ENCODE results near the gene XPO6.
A peak's percentile ranks its signal among the peaks of the same experiment; 100 is the strongest.

Gene XPO6

DNA sequence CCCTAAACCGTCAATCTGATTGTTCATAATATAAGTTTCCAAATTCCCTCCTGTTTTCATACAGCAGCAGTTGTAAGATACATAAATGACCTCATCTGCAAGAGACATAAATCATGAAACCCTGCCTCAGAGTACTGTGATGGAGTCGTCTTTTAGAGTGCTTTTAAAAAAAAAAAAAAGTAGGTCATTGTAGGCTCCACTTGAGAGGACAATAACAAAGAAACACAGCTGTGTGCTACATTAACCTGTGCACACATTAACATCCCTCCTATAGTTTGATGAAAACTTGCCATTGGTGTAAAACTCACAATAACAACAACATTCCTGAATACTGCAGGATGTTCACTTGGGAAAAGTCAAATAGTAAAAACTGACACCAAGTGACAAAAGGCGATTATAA is 56.5 kb downstream of the XPO6 start (continued):
- TF ChIP-seq KLF7 (tag by site-specific recombination; IDR thresholded peaks at IDR 0.05; ENCODE audit: borderline replicate concordance) (no peak), ZNF112 (tag by site-specific recombination; IDR thresholded peaks at IDR 0.05) (no peak), ZBTB7A (tag by site-specific recombination; IDR thresholded peaks at IDR 0.05; ENCODE audit: low read depth) (no peak), ZNF843 (tag by site-specific recombination; IDR thresholded peaks at IDR 0.05) (peak; percentile 22; the same call in 1 of the 2 replicates), ZNF132 (tag by site-specific recombination; IDR thresholded peaks at IDR 0.05; ENCODE audit: borderline replicate concordance) (no peak), ZNF514 (tag by site-specific recombination; IDR thresholded peaks at IDR 0.05) (no peak), ZNF624 (tag by site-specific recombination; IDR thresholded peaks at IDR 0.05) (no peak), FEZF1 (tag by site-specific recombination; IDR thresholded peaks at IDR 0.05) (peak; percentile 51; the same call in 1 of the 2 replicates), KLF1 (tag by site-specific recombination; IDR thresholded peaks at IDR 0.05) (no peak), ZNF701 (tag by site-specific recombination; IDR thresholded peaks at IDR 0.05) (no peak), ZNF366 (tag by site-specific recombination; conservative IDR thresholded peaks at IDR 0.05) (0 out of 2 replicates have a peak, but pooled peaks have one; percentile 17), ZNF707 (tag by site-specific recombination; IDR thresholded peaks at IDR 0.05) (no peak), ZNF426 (tag by site-specific recombination; IDR thresholded peaks at IDR 0.05) (no peak), ZBTB17 (tag by site-specific recombination; IDR thresholded peaks at IDR 0.05) (0 out of 2 replicates have a peak, but pooled peaks have one; percentile 22), ZNF585B (tag by site-specific recombination; IDR thresholded peaks at IDR 0.05) (no peak), ZNF354C (tag by site-specific recombination; IDR thresholded peaks at IDR 0.05; ENCODE audit: borderline replicate concordance, low read depth) (no peak), GFI1B (tag by site-specific recombination; IDR thresholded peaks at IDR 0.05) (no peak), ZBTB20 (tag by site-specific recombination; IDR thresholded peaks at IDR 0.05) (no peak), ZNF175 (tag by site-specific recombination; IDR thresholded peaks at IDR 0.05) (no peak), OSR2 (tag by site-specific recombination; IDR thresholded peaks at IDR 0.05) (0 out of 2 replicates have a peak, but pooled peaks have one; percentile 29), ZEB2 (tag by site-specific recombination; IDR thresholded peaks at IDR 0.05) (0 out of 2 replicates have a peak, but pooled peaks have one; percentile 54), ZNF777 (tag by site-specific recombination; IDR thresholded peaks at IDR 0.05; ENCODE audit: borderline replicate concordance) (no peak)
- TF ChIP-seq, protein P1, sequence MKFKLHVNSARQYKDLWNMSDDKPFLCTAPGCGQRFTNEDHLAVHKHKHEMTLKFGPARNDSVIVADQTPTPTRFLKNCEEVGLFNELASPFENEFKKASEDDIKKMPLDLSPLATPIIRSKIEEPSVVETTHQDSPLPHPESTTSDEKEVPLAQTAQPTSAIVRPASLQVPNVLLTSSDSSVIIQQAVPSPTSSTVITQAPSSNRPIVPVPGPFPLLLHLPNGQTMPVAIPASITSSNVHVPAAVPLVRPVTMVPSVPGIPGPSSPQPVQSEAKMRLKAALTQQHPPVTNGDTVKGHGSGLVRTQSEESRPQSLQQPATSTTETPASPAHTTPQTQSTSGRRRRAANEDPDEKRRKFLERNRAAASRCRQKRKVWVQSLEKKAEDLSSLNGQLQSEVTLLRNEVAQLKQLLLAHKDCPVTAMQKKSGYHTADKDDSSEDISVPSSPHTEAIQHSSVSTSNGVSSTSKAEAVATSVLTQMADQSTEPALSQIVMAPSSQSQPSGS (tag by site-specific recombination; IDR thresholded peaks at IDR 0.05; ENCODE audit: low read depth): peak; percentile 81
- TF ChIP-seq, protein P2, sequence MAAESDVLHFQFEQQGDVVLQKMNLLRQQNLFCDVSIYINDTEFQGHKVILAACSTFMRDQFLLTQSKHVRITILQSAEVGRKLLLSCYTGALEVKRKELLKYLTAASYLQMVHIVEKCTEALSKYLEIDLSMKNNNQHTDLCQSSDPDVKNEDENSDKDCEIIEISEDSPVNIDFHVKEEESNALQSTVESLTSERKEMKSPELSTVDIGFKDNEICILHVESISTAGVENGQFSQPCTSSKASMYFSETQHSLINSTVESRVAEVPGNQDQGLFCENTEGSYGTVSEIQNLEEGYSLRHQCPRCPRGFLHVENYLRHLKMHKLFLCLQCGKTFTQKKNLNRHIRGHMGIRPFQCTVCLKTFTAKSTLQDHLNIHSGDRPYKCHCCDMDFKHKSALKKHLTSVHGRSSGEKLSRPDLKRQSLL (tag by site-specific recombination; IDR thresholded peaks at IDR 0.05): 0 out of 2 replicates have a peak, but pooled peaks have one; percentile 14
- TF ChIP-seq, protein P3, sequence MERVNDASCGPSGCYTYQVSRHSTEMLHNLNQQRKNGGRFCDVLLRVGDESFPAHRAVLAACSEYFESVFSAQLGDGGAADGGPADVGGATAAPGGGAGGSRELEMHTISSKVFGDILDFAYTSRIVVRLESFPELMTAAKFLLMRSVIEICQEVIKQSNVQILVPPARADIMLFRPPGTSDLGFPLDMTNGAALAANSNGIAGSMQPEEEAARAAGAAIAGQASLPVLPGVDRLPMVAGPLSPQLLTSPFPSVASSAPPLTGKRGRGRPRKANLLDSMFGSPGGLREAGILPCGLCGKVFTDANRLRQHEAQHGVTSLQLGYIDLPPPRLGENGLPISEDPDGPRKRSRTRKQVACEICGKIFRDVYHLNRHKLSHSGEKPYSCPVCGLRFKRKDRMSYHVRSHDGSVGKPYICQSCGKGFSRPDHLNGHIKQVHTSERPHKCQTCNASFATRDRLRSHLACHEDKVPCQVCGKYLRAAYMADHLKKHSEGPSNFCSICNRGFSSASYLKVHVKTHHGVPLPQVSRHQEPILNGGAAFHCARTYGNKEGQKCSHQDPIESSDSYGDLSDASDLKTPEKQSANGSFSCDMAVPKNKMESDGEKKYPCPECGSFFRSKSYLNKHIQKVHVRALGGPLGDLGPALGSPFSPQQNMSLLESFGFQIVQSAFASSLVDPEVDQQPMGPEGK (tag by site-specific recombination; IDR thresholded peaks at IDR 0.05): no peak
- TF ChIP-seq, protein P4, sequence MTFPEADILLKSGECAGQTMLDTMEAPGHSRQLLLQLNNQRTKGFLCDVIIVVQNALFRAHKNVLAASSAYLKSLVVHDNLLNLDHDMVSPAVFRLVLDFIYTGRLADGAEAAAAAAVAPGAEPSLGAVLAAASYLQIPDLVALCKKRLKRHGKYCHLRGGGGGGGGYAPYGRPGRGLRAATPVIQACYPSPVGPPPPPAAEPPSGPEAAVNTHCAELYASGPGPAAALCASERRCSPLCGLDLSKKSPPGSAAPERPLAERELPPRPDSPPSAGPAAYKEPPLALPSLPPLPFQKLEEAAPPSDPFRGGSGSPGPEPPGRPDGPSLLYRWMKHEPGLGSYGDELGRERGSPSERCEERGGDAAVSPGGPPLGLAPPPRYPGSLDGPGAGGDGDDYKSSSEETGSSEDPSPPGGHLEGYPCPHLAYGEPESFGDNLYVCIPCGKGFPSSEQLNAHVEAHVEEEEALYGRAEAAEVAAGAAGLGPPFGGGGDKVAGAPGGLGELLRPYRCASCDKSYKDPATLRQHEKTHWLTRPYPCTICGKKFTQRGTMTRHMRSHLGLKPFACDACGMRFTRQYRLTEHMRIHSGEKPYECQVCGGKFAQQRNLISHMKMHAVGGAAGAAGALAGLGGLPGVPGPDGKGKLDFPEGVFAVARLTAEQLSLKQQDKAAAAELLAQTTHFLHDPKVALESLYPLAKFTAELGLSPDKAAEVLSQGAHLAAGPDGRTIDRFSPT (tag by site-specific recombination; IDR thresholded peaks at IDR 0.05): no peak
- TF ChIP-seq, protein P5, sequence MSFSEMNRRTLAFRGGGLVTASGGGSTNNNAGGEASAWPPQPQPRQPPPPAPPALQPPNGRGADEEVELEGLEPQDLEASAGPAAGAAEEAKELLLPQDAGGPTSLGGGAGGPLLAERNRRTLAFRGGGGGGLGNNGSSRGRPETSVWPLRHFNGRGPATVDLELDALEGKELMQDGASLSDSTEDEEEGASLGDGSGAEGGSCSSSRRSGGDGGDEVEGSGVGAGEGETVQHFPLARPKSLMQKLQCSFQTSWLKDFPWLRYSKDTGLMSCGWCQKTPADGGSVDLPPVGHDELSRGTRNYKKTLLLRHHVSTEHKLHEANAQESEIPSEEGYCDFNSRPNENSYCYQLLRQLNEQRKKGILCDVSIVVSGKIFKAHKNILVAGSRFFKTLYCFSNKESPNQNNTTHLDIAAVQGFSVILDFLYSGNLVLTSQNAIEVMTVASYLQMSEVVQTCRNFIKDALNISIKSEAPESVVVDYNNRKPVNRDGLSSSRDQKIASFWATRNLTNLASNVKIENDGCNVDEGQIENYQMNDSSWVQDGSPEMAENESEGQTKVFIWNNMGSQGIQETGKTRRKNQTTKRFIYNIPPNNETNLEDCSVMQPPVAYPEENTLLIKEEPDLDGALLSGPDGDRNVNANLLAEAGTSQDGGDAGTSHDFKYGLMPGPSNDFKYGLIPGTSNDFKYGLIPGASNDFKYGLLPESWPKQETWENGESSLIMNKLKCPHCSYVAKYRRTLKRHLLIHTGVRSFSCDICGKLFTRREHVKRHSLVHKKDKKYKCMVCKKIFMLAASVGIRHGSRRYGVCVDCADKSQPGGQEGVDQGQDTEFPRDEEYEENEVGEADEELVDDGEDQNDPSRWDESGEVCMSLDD (tag by site-specific recombination; IDR thresholded peaks at IDR 0.05): no peak
- TF ChIP-seq, protein P6, sequence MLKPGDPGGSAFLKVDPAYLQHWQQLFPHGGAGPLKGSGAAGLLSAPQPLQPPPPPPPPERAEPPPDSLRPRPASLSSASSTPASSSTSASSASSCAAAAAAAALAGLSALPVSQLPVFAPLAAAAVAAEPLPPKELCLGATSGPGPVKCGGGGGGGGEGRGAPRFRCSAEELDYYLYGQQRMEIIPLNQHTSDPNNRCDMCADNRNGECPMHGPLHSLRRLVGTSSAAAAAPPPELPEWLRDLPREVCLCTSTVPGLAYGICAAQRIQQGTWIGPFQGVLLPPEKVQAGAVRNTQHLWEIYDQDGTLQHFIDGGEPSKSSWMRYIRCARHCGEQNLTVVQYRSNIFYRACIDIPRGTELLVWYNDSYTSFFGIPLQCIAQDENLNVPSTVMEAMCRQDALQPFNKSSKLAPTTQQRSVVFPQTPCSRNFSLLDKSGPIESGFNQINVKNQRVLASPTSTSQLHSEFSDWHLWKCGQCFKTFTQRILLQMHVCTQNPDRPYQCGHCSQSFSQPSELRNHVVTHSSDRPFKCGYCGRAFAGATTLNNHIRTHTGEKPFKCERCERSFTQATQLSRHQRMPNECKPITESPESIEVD (tag by site-specific recombination; IDR thresholded peaks at IDR 0.05): peak; percentile 88
- TF ChIP-seq, protein P7, sequence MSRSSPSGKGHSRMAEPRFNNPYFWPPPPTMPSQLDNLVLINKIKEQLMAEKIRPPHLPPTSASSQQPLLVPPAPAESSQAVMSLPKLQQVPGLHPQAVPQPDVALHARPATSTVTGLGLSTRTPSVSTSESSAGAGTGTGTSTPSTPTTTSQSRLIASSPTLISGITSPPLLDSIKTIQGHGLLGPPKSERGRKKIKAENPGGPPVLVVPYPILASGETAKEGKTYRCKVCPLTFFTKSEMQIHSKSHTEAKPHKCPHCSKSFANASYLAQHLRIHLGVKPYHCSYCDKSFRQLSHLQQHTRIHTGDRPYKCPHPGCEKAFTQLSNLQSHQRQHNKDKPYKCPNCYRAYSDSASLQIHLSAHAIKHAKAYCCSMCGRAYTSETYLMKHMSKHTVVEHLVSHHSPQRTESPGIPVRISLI (tag by site-specific recombination; IDR thresholded peaks at IDR 0.05): peak; percentile 63; the same call in 1 of the 2 replicates

Measured in HEK293 (cell line).